HepG2 (cell line): ENCODE results near the gene CTDNEP1.

Experiments used
- EP300 ChIP-seq, 3 experiments: sonication (generic) in 1 of 3; formaldehyde crosslinking in 1 of 3; IDR thresholded peaks; 2 replicates each; pipeline versions ENCODE4 v1.5.1 to v1.6.1; 2011 to 2020; ENCODE audit warnings: low read depth in 2 of 3, low read length in 2 of 3, borderline replicate concordance in 1 of 3, improper control_type of control experiment in 1 of 3, mild to moderate bottlenecking in 1 of 3, missing genetic modification reagents in 1 of 3, moderate library complexity in 1 of 3
- NFYB ChIP-seq: sonication (generic); formaldehyde crosslinking; IDR thresholded peaks from 2 replicates; pipeline ENCODE4 v1.4.0; 2020; ENCODE audit warnings: missing genetic modification reagents

- TF ChIP-seq EP300 (IDR thresholded peaks at IDR 0.05; ENCODE audit: low read depth in 2 of 2, low read length in 2 of 2) (no peak), EP300 (CRISPR knock-in tag; IDR thresholded peaks at IDR 0.05; ENCODE audit: borderline replicate concordance) (no peak), NFYB (no peak)
These were observed 33.4 kb upstream of the CTDNEP1 start for GRCh38 chr17:7284911-7285310.
